Fibroblast of villous mesenchyme (primary cell): Measurements from ENCODE around the gene HEATR5A. TPM values are rescaled to one million over a fixed set of nuclear protein-coding genes. Genes with fewer than 3 reads are reported as not detected.

Experiments
- DNase-seq: peaks from one replicate; pipeline ENCODE4 v3.0.0-alpha.2; 2010; ENCODE audit warnings: low read depth
- H3K4me3 ChIP-seq: 2 replicates; pipeline ENCODE4 v1.5.1; 2011; ENCODE audit warnings: low read depth, mild to moderate bottlenecking, low read length
- total RNA-seq: library from RNA; depleted of rRNA; stranded (reverse); fragments of >200 nt; gene quantifications from 2 replicates; pipeline ENCODE4 v1.2.3, GENCODE V29; 2012
- TF ChIP-seq, protein P1 (sequence below): IDR thresholded peaks from 2 replicates; pipeline ENCODE4 v1.5.1; 2012; ENCODE audit warnings: low read depth, mild to moderate bottlenecking, low read length; ENCODE audit not compliant: insufficient read depth

The HEATR5A gene
- total RNA-seq, 1 donor = 87.7 TPM

- H3K4me3 ChIP-seq = peak within 1 kb of the TSS; percentile 68
- TF ChIP-seq, protein P1, sequence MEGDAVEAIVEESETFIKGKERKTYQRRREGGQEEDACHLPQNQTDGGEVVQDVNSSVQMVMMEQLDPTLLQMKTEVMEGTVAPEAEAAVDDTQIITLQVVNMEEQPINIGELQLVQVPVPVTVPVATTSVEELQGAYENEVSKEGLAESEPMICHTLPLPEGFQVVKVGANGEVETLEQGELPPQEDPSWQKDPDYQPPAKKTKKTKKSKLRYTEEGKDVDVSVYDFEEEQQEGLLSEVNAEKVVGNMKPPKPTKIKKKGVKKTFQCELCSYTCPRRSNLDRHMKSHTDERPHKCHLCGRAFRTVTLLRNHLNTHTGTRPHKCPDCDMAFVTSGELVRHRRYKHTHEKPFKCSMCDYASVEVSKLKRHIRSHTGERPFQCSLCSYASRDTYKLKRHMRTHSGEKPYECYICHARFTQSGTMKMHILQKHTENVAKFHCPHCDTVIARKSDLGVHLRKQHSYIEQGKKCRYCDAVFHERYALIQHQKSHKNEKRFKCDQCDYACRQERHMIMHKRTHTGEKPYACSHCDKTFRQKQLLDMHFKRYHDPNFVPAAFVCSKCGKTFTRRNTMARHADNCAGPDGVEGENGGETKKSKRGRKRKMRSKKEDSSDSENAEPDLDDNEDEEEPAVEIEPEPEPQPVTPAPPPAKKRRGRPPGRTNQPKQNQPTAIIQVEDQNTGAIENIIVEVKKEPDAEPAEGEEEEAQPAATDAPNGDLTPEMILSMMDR = peak; percentile 2
- DNase-seq = peak; percentile 94
These were observed 36.7 kb upstream of the HEATR5A start, which contains the start of gene DTD2 for GRCh38 chr14:31456841-31457664. TSS of gene DTD2 (minus strand) at chr14:31457506. CDS start at chr14:31457393, 113 bp downstream.

DNA sequence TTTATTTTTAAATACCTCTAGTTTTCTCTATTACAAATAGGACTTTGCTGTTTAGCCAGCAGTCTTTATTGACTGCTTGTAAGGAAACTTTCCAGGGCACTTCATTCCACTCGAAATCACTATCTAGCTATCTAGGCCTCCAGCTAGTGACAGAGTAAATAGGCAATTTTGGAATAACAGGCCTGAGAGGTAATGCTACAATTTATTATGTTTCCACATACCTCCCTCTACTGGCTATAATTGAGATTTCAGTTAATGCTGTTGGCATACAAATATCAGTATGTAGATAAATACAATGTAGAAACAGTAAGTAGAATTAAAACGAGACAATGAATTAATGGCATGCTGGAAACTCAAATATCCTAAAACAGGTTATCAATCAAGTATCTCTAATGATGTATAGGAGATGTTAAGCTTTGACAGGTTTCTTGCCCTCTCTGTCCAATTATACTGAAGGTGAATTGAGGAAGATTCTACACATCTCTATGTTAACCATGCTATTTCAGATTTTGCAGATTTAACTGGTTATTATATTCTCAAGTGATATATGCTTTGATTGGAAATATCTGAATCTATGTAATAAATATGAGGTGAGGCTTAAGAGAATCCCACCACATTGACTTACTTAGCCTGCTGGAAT lies 29.7 kb upstream of the HEATR5A start:
- TF ChIP-seq, protein P1 = peak; percentile 60
- peak; percentile 53 for DNase-seq
- no peak overlapping the region for H3K4me3 ChIP-seq

- TF ChIP-seq, protein P1 = no peak
- DNase-seq = no peak
These were observed 28.8 kb upstream of the HEATR5A start for GRCh38 chr14:31449136-31449535.

DNA sequence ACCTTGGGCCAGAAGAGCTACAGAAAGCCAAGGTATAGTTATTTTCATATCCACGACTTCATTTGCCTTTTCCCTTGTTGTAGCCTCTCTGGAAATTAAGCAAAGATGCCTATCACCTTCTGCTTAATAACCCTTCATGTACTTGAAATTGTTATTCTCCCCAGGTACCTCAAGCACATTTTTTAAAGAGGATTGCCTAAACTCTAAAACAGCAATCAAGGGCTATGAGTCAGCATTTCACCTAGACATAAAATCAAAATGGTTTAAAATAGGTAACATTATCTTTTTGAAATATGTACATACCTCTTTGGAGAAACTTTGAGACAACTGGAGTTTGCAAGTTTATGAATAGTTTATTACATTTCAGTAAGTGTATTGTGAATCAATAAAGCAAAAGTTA lies 25.4 kb upstream of the HEATR5A start:
- no peak overlapping the region for H3K4me3 ChIP-seq
- TF ChIP-seq, protein P1 = no peak

More at GRCh38 chr14:31449136-31449535, 28.8 kb upstream of the HEATR5A start:
- no peak overlapping the region for H3K4me3 ChIP-seq

DNA sequence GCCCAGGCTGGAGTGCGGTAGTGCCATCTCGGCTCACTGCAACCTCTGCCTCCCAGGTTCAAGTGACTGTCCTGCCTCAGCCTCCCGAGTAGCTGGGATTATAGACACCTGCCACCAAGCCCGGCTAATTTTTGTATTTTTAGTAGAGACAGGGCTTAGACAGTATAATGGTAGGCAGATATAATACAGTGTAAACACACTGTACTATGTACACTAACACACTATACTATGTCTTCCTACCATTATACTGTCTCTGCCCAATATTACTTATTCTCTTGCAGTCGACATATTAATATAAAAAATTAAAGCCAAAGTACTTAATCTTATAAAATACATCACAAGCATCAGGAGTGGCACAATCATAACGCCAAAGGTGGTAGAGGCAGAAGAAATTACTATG lies 21.9 kb upstream of the HEATR5A start:
- H3K4me3 ChIP-seq = no peak overlapping the region
- TF ChIP-seq, protein P1 = no peak
- no peak for DNase-seq

More for the DNA sequence above, 25.4 kb upstream of the HEATR5A start:
- no peak for DNase-seq

DNA sequence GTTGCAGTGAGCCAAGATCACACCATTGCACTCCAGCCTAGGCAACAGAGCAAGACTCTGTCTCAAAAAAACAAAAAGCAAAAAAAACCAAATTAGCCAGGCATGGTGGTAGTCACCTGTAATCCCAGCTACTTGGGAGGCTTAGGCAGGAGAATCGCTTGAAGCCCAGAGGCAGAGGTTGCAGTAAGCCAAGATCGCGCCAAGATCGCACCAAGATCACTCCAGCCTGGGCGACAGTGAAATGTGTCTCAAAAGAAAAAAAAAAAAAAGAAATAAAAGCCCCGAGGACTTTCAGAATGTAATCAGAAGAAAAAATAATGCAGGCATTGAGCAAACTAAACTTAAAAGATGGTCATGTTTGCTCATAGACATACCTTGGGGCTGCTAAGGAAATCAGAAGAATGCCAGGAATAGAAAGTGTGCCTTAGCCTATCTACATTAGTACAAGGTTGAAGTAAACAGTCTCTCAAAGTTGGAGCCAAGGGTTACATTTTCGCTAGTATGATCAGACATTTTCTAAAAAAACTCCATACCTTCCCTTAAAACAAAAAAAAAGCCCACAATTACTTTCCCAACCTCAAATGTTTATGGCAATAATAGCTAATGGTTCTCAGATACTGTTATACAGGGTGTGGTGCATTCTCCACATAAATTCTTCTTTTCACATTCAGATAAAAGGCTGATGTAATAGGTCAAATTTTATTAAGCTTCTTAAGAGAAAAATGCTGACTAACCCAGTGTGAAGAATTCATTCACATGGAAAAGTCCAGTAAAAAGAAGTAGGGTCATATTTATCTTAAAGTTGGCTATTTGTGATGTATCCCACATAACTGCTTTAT lies 21.1 kb upstream of the HEATR5A start:
- TF ChIP-seq, protein P1 = no peak
- DNase-seq = peak; percentile 88
- H3K4me3 ChIP-seq = peak overlapping the region; percentile 6
